HG03066 (cell line): Measurements from ENCODE around the gene PTPN21.
A peak's percentile ranks its signal among the peaks of the same experiment; 100 is the strongest.

ENCODE experiments used
- ATAC-seq: cut with Tn5 transposase; IDR thresholded peaks from one replicate; pipeline ENCODE4 v1.9.1; 2021; ENCODE audit warnings: low read depth; ENCODE audit not compliant: unreplicated experiment

The PTPN21 gene

GRCh38 chr14:88507208-88507607 lies 47.6 kb downstream of the PTPN21 start:
- ATAC-seq, result no peak

- ATAC-seq, result no peak
Measured at GRCh38 chr14:88505621-88506020, 49.2 kb downstream of the PTPN21 start.

GRCh38 chr14:88504602-88505001 lies 50.2 kb downstream of the PTPN21 start:
- no peak for ATAC-seq

- no peak for ATAC-seq
Measured at GRCh38 chr14:88503754-88504406, 50.9 kb downstream of the PTPN21 start.

- no peak for ATAC-seq
Measured at GRCh38 chr14:88502740-88503139, 52.1 kb downstream of the PTPN21 start.

- ATAC-seq, result no peak
Measured at GRCh38 chr14:88500611-88501010, 54.2 kb downstream of the PTPN21 start.

- ATAC-seq, result no peak
Measured at GRCh38 chr14:88499225-88499624, 55.6 kb downstream of the PTPN21 start.

GRCh38 chr14:88496414-88496813 lies 58.4 kb downstream of the PTPN21 start:
- no peak for ATAC-seq

- no peak for ATAC-seq
Measured at GRCh38 chr14:88493392-88494185, 61.2 kb downstream of the PTPN21 start.

- peak; percentile 91 for ATAC-seq
Measured at GRCh38 chr14:88492272-88493089, 62.3 kb downstream of the PTPN21 start.

GRCh38 chr14:88490168-88490567 lies 64.6 kb downstream of the PTPN21 start:
- no peak for ATAC-seq

GRCh38 chr14:88488897-88489296 lies 65.9 kb downstream of the PTPN21 start:
- ATAC-seq, result no peak

GRCh38 chr14:88488081-88488480 lies 66.7 kb downstream of the PTPN21 start:
- ATAC-seq, result no peak

- no peak for ATAC-seq
Measured at GRCh38 chr14:88482524-88482923, 72.3 kb downstream of the PTPN21 start.

- no peak for ATAC-seq
Measured at GRCh38 chr14:88481794-88482193, 73.0 kb downstream of the PTPN21 start.

GRCh38 chr14:88481059-88481458 lies 73.7 kb downstream of the PTPN21 start:
- ATAC-seq, result no peak

GRCh38 chr14:88479574-88479987 lies 75.2 kb downstream of the PTPN21 start:
- no peak for ATAC-seq

GRCh38 chr14:88478931-88479330 lies 75.9 kb downstream of the PTPN21 start:
- ATAC-seq, result no peak

- ATAC-seq, result no peak
Measured at GRCh38 chr14:88477513-88478250, 77.1 kb downstream of the PTPN21 start.

GRCh38 chr14:88476825-88477224 lies 78.0 kb downstream of the PTPN21 start:
- ATAC-seq, result no peak
